MCF 10A (cell line): ENCODE data around the gene FOCAD. TPM values are rescaled to one million over a fixed set of nuclear protein-coding genes. Genes with fewer than 3 reads are reported as not detected.

ENCODE experiments used
- BruUV-seq: library from RNA; stranded (reverse); fragments of 400-500 nt; replicated peaks from 2 replicates; lab custom pipeline; 2021; lab: Mats Ljungman, UMichigan
- CTCF ChIA-PET: fragments of 300-600 bp; sonication (Branson Sonifier 250); formaldehyde crosslinking; extraction: SDS; loops from one replicate; lab custom pipeline; 2021; ENCODE audit warnings: antibody characterized with exemption, inconsistent platforms; lab: Yijun Ruan, JAX
- POLR2A ChIA-PET: fragments of 300-600, 350-650 bp; sonication (Branson Sonifier 250); formaldehyde crosslinking; extraction: SDS; loops from one replicate; lab custom pipeline; 2020; ENCODE audit warnings: antibody characterized with exemption, inconsistent platforms; lab: Yijun Ruan, JAX
- DNase-seq: peaks from one replicate; pipeline ENCODE4 v3.0.0-alpha.2; 2018; ENCODE audit not compliant: unreplicated experiment
- H3K27ac Mint-ChIP-seq: one replicate; pipeline ENCODE4 v1.8.0; 2022; ENCODE audit warnings: mild to moderate bottlenecking, low read depth, mixed read lengths; ENCODE audit not compliant: unreplicated experiment
- H3K27me3 Mint-ChIP-seq: one replicate; pipeline ENCODE4 v1.8.0; 2022; ENCODE audit warnings: mixed read lengths; ENCODE audit not compliant: insufficient read depth, unreplicated experiment
- H3K36me3 Mint-ChIP-seq: one replicate; pipeline ENCODE4 v1.8.0; 2022; ENCODE audit warnings: mild to moderate bottlenecking, moderate library complexity, mixed read lengths; ENCODE audit not compliant: insufficient read depth, unreplicated experiment
- H3K4me1 Mint-ChIP-seq: one replicate; pipeline ENCODE4 v1.8.0; 2022; ENCODE audit warnings: mixed read lengths; ENCODE audit not compliant: insufficient read depth, unreplicated experiment
- H3K4me3 Mint-ChIP-seq: one replicate; pipeline ENCODE4 v1.8.0; 2022; ENCODE audit warnings: mild to moderate bottlenecking, moderate library complexity, mixed read lengths; ENCODE audit not compliant: unreplicated experiment
- H3K9me3 Mint-ChIP-seq: one replicate; pipeline ENCODE4 v1.8.0; 2022; ENCODE audit warnings: mixed read lengths; ENCODE audit not compliant: unreplicated experiment
- intact Hi-C: fragments of 100-400 bp; cut with micrococcal nuclease; formaldehyde crosslinking; loops from 2 replicates; pipeline ENCODE4 v1.14.1; 2022
- total RNA-seq: library from RNA; stranded (reverse); gene quantifications from 2 replicates; pipeline ENCODE4 v1.2.3, GENCODE V29; 2022
- TF ChIP-seq, protein P1 (sequence below): fragments of 200-600 bp; IDR thresholded peaks from one replicate; pipeline ENCODE4 v1.8.0; 2022; ENCODE audit warnings: antibody characterized with exemption, mild to moderate bottlenecking; ENCODE audit not compliant: unreplicated experiment

The FOCAD gene
- total RNA-seq, 1 experiment from 2014 or later = 20.7 TPM

DNA sequence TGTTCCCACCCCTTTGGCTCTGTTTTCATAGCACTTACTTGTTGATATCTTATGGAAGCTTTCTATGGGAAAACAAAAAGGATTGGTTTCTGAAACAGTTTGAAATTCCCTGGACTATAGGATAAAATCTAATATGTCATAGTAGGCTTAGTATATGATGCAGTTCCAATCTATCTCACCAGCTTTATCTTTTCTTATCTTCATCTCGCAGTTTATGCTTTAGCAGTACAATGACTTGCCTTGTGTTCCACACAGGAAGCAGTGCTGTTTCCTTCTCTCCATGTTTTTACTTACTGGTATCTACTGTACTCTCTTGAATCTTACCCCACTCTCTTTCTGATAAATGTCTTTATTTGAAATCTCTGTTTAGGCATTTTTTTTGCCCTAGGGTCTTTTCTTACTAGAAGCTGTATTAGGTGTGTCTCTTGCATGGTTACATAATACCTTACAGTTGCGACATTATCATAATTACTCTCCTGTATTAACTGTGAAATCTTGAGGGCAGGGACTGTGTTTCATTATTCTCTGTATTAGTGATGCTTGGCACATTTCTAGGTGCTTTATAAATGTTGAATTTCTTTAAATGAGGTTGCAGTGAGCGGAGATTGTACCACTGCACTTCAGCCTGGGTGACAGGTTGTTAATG is 76.3 kb downstream of the FOCAD start:
- Mint-ChIP-seq H3K4me1 (peaks cover 23% of the 10 kb centered on the region), H3K27ac (no peak overlapping the region), H3K4me3 (no peak overlapping the region), H3K9me3 (no peaks in the 10 kb centered on the region), H3K36me3 (peaks cover 24% of the 10 kb centered on the region), H3K27me3 (no peaks in the 10 kb centered on the region)
- DNase-seq = peak; percentile 45
- TF ChIP-seq, protein P1, sequence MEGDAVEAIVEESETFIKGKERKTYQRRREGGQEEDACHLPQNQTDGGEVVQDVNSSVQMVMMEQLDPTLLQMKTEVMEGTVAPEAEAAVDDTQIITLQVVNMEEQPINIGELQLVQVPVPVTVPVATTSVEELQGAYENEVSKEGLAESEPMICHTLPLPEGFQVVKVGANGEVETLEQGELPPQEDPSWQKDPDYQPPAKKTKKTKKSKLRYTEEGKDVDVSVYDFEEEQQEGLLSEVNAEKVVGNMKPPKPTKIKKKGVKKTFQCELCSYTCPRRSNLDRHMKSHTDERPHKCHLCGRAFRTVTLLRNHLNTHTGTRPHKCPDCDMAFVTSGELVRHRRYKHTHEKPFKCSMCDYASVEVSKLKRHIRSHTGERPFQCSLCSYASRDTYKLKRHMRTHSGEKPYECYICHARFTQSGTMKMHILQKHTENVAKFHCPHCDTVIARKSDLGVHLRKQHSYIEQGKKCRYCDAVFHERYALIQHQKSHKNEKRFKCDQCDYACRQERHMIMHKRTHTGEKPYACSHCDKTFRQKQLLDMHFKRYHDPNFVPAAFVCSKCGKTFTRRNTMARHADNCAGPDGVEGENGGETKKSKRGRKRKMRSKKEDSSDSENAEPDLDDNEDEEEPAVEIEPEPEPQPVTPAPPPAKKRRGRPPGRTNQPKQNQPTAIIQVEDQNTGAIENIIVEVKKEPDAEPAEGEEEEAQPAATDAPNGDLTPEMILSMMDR = no peak
- intact Hi-C loops = no loop called here
- CTCF ChIA-PET = no interaction called here
- POLR2A ChIA-PET = interaction anchor here (0.7 to 2.1 kb wide), 7 partner anchors 16 to 248 kb away, joined by 3 to 8 read pairs (median 4); partner anchors contain the start of genes FOCAD and MLLT3
- no TSS peak for BruUV-seq

DNA sequence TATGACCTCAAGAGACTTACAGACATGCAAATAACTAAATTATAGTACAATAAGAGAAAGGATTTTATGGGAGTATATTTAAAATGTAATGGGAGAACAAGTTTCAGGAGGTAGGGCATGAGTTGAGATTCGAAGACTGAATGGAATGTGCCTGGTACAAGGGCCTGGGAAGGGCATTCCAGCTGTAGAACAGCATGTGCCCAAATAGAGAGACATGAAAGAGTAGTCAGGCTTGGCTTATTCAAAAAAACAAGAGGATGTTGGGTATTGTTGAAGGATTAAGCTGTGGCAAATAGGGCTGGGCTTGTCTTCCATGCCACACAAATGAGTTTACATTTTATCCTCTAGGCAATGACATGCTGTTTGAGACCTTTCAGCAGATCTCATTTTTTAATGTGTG is 86.9 kb downstream of the FOCAD start:
- Mint-ChIP-seq H3K4me3 (no peak overlapping the region), H3K9me3 (peaks cover 6% of the 10 kb centered on the region), H3K4me1 (peaks cover 5% of the 10 kb centered on the region), H3K36me3 (peaks cover 36% of the 10 kb centered on the region), H3K27me3 (no peaks in the 10 kb centered on the region), H3K27ac (peak overlapping the region; percentile 39)
- ChIA-PET CTCF (no interaction called here), POLR2A (interaction anchor here (0.6 kb wide), 1 partner anchor 731 kb away, joined by 3 read pairs; no protein-coding TSS in a partner anchor)
- DNase-seq = no peak
- TF ChIP-seq, protein P1 = no peak
- intact Hi-C loops = no loop called here
- no TSS peak for BruUV-seq

DNA sequence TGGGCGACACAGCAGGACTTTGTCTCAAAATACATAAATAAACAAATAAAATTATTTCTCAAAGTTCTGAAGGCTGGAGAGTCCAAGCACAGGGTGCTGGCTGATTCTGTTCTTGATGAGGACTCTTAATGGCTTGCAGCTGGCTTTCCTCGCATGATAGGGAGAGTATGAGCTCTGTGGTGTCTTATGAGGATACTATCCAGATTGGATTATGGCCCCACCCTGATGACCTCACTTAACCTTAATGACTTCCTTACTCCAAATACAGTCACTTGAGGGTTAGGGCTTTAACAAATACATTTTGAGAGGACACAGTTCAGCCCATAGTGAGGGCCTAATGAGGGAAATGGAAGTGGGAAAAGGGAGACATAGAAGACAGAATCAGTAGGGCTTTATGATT is 87.7 kb downstream of the FOCAD start:
- Mint-ChIP-seq H3K9me3 (peaks cover 6% of the 10 kb centered on the region), H3K36me3 (peaks cover 28% of the 10 kb centered on the region), H3K27me3 (no peaks in the 10 kb centered on the region), H3K27ac (no peak overlapping the region), H3K4me1 (peaks cover 5% of the 10 kb centered on the region), H3K4me3 (no peak overlapping the region)
- intact Hi-C loops = no loop called here
- POLR2A ChIA-PET = interaction anchor here (0.6 kb wide), 1 partner anchor 65 kb away, joined by 3 read pairs; no protein-coding TSS in a partner anchor
- TF ChIP-seq, protein P1 = no peak
- CTCF ChIA-PET = no interaction called here
- DNase-seq = no peak
- no TSS peak for BruUV-seq

DNA sequence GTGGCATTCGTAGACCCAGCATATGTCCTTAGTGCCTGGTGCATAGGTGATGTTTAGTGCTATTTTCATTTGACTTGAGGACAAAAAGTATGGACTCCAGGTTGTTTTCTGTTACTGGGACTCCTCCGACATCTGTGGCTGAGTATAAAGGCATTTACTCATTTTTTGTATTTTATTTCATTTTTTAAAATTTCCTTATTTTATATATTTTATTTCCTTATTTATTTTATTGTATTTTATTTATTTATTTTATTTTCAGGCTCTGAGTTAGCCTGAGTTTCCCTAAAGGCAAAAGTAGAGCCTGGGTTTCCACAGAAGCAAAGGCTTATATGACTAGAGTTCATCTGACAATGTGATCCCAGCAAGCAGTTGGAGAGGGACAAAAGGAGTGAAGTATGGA is 91.6 kb downstream of the FOCAD start:
- DNase-seq = no peak
- intact Hi-C loops = no loop called here
- TF ChIP-seq, protein P1 = no peak
- Mint-ChIP-seq H3K27me3 (no peaks in the 10 kb centered on the region), H3K9me3 (peaks cover 6% of the 10 kb centered on the region), H3K4me3 (no peak overlapping the region), H3K27ac (no peak overlapping the region), H3K36me3 (peaks cover 17% of the 10 kb centered on the region), H3K4me1 (peaks cover 5% of the 10 kb centered on the region)
- ChIA-PET CTCF (no interaction called here), POLR2A (no interaction called here)
- BruUV-seq = no TSS peak
